GM19043 (cell line): Measurements from ENCODE around the gene CECR2.

Experiments
- ATAC-seq: cut with Tn5 transposase; IDR thresholded peaks from one replicate; pipeline ENCODE4 v1.9.1; 2021; ENCODE audit warnings: low read depth; ENCODE audit not compliant: unreplicated experiment

The CECR2 gene

DNA sequence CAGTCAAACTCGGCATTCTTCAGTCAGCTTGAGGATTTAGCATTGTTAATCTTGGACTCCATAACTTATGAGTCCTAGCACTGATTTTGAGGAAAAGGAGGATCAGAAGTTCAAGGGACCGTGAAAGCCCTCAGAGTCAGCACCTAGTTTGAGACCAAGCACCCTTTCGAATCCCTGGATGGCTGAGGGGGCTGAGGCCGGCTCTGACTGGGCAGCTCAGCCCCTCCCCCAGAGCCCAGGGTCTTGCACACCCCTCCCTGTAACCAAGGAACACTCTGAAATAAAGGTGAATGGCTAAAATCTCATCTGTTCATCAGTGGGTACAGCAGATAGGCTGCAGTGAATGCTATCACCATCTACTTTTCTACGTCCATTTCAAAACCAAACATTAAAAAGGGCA lies 221.3 kb downstream of the CECR2 start:
- ATAC-seq, result no peak

GRCh38 chr22:17592201-17592600 lies 222.9 kb downstream of the CECR2 start:
- ATAC-seq, result no peak

DNA sequence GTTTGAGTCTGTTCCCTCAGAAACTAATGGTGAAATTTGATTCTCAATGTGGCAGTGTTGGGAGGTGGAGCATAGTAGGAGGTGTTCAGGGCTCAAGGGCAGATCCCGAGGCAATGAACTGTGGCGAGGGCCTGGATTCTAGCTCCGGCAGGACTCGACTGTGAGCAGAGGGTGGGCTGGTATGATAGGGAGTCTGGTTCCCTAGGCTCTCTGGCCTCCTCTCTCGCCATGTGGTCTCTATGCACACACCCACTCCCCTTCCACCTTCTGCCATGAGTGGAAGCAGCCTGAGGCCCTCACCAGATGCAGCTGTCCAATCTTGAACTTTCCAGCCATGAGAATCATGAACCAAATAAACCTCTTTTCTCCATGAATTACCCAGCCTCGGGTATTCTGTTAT lies 227.0 kb downstream of the CECR2 start:
- no peak for ATAC-seq

GRCh38 chr22:17597217-17597616 lies 228.0 kb downstream of the CECR2 start:
- no peak for ATAC-seq

DNA sequence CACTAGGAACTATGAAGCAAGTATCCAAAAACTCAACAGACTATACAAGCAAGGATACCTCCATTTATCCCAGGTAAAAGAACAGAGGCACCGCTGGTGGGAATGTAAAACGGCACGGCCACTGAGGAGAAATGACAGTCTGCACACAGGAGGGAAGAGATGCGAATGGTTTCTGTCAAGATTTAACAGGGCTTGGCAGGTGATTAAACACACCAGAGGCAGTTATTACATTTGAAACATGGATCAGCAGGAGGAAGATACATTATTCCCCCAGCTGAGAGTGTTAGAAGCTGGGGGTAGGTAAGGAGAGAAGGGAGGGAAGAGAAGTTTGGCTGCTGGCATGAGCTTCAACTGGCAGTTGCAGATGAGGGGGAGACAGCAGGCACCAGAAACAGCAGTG lies 229.1 kb downstream of the CECR2 start:
- ATAC-seq, result no peak

DNA sequence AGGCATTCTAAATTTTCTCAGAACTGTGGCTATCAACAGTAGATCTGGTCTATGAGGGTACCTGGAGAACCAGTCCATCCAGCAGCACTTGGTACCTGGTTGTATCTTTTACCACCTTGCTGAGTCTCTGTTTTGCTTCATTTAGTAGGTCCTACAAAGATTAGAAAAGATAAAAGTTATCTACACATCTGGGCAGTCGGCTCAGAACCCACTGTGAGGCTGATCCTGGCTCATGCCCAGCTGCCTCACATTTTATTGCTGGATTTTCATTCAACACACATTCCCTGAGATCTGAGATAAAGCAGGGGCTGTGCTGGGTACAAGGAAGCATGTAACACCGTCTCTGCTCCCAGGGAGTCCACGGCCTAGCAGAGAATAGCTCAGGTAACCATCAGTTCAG lies 231.8 kb downstream of the CECR2 start:
- no peak for ATAC-seq

GRCh38 chr22:17603668-17604067 lies 234.4 kb downstream of the CECR2 start:
- ATAC-seq, result no peak

DNA sequence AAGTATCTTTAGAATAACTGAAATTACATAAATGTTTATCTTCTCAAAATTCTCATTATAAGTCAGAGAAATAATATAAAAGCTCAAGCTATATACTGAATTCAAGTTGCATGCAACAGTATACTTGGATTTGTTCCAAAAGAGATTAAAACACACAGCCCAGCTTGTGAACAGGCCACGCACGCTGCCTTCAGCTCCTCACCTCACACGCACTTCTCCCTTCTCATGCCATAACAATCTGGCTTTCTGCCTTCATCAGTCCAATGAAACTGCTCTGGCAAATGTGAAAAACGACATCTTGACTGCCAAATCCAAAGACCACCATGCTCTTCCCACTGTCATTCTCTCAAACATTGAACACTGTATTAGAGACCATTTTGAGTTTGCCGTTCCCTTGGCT lies 237.2 kb downstream of the CECR2 start:
- no peak for ATAC-seq
